ENCODE results near the gene RPL15.

DNA sequence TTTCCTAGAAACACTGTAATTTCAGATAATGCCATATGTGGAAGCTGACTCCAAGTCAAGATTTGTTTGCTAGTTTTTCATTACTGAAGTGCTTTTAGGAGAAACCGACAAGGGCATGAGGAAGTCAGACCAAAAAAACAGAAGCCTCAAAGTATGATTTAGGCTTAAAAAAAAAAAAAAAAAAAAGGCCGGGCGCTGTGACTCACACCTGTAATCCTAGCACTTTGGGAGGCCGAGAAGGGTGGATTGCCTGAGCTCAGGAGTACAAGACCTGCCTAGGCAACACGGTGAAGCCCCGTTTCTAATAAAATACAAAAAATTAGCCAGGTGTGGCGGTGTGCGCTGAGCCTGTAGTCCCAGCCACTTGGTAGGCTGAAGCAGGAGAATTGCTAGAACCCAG, 11.6 kb downstream of the RPL15 start:
- TF ChIP-seq, protein P1, sequence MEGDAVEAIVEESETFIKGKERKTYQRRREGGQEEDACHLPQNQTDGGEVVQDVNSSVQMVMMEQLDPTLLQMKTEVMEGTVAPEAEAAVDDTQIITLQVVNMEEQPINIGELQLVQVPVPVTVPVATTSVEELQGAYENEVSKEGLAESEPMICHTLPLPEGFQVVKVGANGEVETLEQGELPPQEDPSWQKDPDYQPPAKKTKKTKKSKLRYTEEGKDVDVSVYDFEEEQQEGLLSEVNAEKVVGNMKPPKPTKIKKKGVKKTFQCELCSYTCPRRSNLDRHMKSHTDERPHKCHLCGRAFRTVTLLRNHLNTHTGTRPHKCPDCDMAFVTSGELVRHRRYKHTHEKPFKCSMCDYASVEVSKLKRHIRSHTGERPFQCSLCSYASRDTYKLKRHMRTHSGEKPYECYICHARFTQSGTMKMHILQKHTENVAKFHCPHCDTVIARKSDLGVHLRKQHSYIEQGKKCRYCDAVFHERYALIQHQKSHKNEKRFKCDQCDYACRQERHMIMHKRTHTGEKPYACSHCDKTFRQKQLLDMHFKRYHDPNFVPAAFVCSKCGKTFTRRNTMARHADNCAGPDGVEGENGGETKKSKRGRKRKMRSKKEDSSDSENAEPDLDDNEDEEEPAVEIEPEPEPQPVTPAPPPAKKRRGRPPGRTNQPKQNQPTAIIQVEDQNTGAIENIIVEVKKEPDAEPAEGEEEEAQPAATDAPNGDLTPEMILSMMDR (IDR thresholded peaks at IDR 0.05; ENCODE audit: insufficient read depth, low read depth, low read length): no peak
- TF ChIP-seq EZH2 (IDR thresholded peaks at IDR 0.05; ENCODE audit: insufficient read depth, low read length): no peak

Measured in astrocyte (in vitro differentiated cells and primary cell).